ENCODE data around the gene TCEA3.

Gene TCEA3

DNA sequence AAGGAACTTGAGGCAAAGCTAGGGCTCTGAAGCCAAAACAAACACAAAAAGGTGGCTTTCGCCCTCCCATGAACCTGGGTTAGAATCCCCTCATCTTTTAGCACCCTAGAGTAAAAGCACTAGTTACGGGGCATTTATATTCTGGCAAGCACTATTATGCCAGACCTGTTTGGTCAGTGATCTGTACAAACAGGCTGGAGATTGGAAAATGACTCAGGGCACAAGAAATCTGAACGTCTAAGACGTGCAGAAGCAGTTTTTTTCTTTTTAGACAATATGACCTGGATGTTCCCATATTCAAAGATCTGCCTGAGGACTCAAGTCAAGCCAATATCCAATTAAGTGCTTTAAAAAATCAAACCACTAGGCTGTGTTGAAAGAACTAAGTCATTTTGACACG is 58.0 kb downstream of the TCEA3 start:
- TF ChIP-seq, protein P1, sequence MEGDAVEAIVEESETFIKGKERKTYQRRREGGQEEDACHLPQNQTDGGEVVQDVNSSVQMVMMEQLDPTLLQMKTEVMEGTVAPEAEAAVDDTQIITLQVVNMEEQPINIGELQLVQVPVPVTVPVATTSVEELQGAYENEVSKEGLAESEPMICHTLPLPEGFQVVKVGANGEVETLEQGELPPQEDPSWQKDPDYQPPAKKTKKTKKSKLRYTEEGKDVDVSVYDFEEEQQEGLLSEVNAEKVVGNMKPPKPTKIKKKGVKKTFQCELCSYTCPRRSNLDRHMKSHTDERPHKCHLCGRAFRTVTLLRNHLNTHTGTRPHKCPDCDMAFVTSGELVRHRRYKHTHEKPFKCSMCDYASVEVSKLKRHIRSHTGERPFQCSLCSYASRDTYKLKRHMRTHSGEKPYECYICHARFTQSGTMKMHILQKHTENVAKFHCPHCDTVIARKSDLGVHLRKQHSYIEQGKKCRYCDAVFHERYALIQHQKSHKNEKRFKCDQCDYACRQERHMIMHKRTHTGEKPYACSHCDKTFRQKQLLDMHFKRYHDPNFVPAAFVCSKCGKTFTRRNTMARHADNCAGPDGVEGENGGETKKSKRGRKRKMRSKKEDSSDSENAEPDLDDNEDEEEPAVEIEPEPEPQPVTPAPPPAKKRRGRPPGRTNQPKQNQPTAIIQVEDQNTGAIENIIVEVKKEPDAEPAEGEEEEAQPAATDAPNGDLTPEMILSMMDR (IDR thresholded peaks at IDR 0.05; ENCODE audit: low read depth, low read length), result no peak
- H3K4me3 ChIP-seq (replicated peaks in 1 of 2; ENCODE audit: low read depth in 2 of 2, low read length in 2 of 2), result no peak overlapping the region
- no peak for DNase-seq (ENCODE audit: low read depth in 2 of 2)

DNA sequence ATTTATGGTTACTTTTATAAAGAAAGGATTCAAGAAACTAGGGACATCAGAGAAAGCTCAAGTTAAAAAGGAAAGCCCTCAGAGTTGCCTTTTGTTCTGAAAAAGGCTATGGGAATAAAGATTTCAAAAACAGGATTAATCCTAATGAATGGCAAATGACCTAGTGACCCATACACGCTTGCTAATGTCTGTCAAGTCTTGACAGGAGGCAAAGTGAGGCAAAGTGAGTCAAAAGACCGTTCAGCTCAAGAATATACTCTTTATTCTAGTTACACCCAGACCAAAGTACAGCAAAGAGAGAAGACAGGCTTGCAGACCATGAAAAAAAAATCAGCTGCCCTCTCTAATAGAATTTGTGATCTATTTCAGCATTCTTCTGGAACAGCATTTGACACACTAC is 58.4 kb downstream of the TCEA3 start:
- TF ChIP-seq, protein P1 (IDR thresholded peaks at IDR 0.05; ENCODE audit: low read depth, low read length), result no peak
- no peak for DNase-seq (ENCODE audit: low read depth in 2 of 2)
- H3K4me3 ChIP-seq (replicated peaks in 1 of 2; ENCODE audit: low read depth in 2 of 2, low read length in 2 of 2), result no peak overlapping the region

DNA sequence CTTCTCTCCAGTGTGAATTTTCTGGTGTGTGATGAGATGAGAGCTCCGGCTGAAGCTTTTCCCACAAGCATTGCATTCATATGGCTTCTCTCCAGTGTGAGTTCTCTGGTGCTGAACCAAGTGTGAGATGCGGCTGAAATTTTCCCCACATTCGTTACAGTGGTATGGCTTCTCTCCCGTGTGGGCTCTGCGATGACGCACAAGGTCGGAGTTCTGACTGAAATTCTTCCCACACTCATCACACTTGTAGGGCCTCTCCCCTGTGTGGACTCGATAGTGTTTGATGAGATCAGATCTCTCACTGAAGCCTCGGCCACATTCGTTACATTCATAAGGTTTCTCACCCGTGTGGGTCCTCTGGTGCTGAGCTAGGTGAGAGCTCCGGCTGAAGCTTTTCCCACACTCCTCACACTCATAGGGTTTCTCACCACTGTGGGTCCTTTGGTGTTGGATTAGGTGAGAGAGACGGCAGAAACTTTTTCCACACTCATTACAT is 62.3 kb downstream of the TCEA3 start:
- DNase-seq (ENCODE audit: low read depth in 2 of 2), result peak in 1 of 2 donors; percentile 32
- TF ChIP-seq, protein P1 (IDR thresholded peaks at IDR 0.05; ENCODE audit: low read depth, low read length), result no peak
- H3K4me3 ChIP-seq (replicated peaks in 1 of 2; ENCODE audit: low read depth in 2 of 2, low read length in 2 of 2), result no peak overlapping the region

DNA sequence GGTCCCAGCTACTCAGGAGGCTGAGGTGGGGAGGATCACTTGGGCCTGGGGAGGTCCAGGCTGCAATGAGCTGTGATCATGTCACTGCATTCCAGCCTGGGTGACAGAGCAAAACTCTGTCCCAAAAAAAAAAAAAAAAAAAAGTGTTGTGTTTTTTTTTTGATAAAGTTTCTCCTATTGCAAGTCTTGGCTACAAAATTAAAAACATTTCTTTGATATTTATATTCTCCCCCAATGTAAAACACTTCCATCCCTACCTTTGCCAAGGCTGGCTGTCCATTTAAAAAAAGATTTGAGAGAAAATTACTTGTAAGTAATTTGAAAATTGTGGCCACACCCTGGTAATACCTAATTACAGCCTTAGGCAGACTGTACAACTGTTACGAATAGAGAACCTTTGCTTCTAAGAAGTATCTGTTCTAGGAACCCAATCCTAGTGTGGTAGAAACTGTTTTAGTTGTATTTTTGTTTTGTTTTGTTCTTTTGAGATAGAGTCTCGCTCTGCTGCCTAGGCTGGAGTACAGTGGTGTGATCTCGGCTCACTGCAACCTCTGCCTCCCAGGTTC is 66.2 kb downstream of the TCEA3 start:
- no peak overlapping the region for H3K4me3 ChIP-seq (replicated peaks in 1 of 2; ENCODE audit: low read depth in 2 of 2, low read length in 2 of 2)
- no peak for DNase-seq (ENCODE audit: low read depth in 2 of 2)
- TF ChIP-seq, protein P1 (IDR thresholded peaks at IDR 0.05; ENCODE audit: low read depth, low read length), result no peak

DNA sequence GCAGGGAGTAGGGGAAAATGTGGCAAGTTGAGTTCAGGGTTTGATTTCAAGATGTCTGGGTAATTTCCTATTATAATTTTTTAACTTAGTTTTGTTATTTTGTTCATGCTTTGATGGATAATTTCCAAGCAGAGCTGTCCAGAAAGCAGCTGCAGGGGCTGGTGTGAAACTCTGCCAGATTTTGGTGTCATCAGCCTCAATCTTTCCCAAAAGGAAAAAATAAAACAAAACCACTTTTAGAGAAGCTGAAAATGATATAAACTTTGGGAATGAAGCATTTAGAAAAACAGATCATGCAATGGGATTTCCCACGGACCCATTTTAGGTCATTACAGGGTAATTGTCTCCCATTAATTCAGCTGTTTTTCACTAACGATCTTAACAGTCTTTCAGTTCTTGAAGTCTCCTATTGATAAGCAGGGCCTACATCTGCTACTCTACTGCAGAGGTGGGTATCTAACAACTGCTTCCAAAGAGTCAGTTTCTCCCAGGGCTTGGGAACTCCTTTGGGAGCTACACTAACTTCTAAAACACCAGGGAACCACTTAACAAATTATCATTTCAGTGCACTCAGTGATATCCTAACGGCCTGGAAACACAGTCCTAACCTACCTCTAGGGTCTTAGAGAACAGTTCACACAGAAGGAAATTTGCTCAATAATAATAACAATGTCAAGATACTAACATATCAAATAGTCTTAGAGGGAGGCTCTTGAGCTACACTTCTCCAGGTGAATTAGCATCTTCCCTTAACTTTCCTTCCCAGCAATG is 67.2 kb downstream of the TCEA3 start:
- H3K4me3 ChIP-seq (replicated peaks in 1 of 2; ENCODE audit: low read depth in 2 of 2, low read length in 2 of 2), result no peak overlapping the region
- TF ChIP-seq, protein P1 (IDR thresholded peaks at IDR 0.05; ENCODE audit: low read depth, low read length), result no peak
- no peak for DNase-seq (ENCODE audit: low read depth in 2 of 2)

DNA sequence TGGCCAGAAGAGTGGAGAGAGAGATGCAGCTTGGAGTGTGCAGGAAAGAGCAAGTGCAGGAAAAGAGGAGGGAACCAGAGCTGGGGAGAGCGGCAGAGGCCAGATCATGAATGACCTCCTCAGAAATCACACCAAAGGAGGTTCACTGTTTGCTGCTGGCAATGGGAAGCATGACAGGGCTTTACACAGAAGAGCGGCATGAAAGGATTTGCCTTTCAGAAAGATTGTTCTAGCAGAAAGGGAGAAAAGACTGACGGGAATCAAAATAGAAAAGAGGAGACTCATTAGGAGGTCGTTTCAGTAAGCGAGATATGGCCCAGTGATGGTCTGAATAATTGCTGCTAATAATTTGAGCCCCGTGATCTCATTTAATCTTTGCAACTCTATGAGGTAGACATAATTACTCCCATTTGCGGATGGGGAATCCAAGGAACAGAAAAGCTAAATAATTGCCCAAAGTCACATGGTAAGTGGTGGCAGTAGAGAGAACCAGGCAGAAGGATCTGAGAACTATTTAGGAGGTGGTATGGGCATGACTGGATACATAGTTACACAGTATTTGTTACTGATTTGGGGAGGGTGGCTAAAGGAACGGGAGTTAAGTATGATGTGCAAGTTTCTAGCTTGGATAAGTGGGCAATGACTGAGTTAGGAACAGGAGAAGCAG is 67.9 kb downstream of the TCEA3 start:
- no peak overlapping the region for H3K4me3 ChIP-seq (replicated peaks in 1 of 2; ENCODE audit: low read depth in 2 of 2, low read length in 2 of 2)
- no peak for DNase-seq (ENCODE audit: low read depth in 2 of 2)
- TF ChIP-seq, protein P1 (IDR thresholded peaks at IDR 0.05; ENCODE audit: low read depth, low read length), result no peak
